Endothelial cell of umbilical vein (primary cell): ENCODE measurements around the gene BRWD1. TPM values are rescaled to one million over a fixed set of nuclear protein-coding genes. Genes with fewer than 3 reads are reported as not detected.

Experiments used
- BruUV-seq: library from RNA; stranded (reverse); fragments of 400-500 nt; replicated peaks from 2 replicates; lab custom pipeline; 2021; lab: Mats Ljungman, UMichigan
- CTCF ChIA-PET: fragments of 300-600, 350-600 bp; sonication (Branson Sonifier 250); formaldehyde crosslinking; loops from one replicate; lab custom pipeline; 2021; ENCODE audit warnings: antibody characterized with exemption, inconsistent platforms; lab: Charles Lee
- POLR2A ChIA-PET: fragments of 300-600, 350-600 bp; sonication (Branson Sonifier 250); formaldehyde crosslinking; loops from one replicate; lab custom pipeline; 2021; ENCODE audit warnings: antibody characterized with exemption, inconsistent platforms; lab: Charles Lee
- DNase-seq: peaks from one replicate; pipeline ENCODE4 v3.0.0-alpha.2; 2011; ENCODE audit warnings: low read depth, low spot score
- FAIRE-seq: peaks from 2 replicates; lab custom pipeline; 2011; peaks lifted over from hg19 to GRCh38; lab: Jason Lieb, UNC
- H2AFZ ChIP-seq: 2 replicates; pipeline ENCODE4 v1.6.0; 2012; ENCODE audit warnings: low read depth, low read length, control low read depth, inconsistent platforms
- H3K27ac ChIP-seq: 2 replicates; pipeline ENCODE4 v1.5.1; 2011; ENCODE audit warnings: low read depth, mild to moderate bottlenecking, control low read depth, low read length, moderate library complexity; ENCODE audit not compliant: insufficient read depth
- H3K27me3 ChIP-seq, 2 experiments: 2 replicates each; pipeline versions ENCODE4 v1.6.0 to v1.6.1; 2011; ENCODE audit warnings: low read length in 2 of 2, mixed read lengths in 1 of 2; ENCODE audit not compliant: control insufficient read depth in 2 of 2, insufficient read depth in 2 of 2
- H3K36me3 ChIP-seq, 2 experiments: 2 replicates in 1 of 2; 3 replicates in 1 of 2; pipeline ENCODE4 v1.5.1; 2011; ENCODE audit warnings: low read length in 2 of 2, mild to moderate bottlenecking in 1 of 2, moderate library complexity in 1 of 2; ENCODE audit not compliant: control insufficient read depth in 2 of 2, insufficient read depth in 2 of 2; ENCODE audit errors: extremely low read depth in 1 of 2
- H3K4me1 ChIP-seq: 3 replicates; pipeline ENCODE4 v1.5.1; 2011; ENCODE audit warnings: mild to moderate bottlenecking, low read length; ENCODE audit not compliant: control insufficient read depth, insufficient read depth; ENCODE audit errors: extremely low read depth
- H3K4me2 ChIP-seq: 2 replicates; pipeline ENCODE4 v1.6.1; 2011; ENCODE audit warnings: low read length, control low read depth, mixed read lengths; ENCODE audit not compliant: insufficient read depth
- H3K4me3 ChIP-seq, 3 experiments: fragments of 200-600 bp in 1 of 3; sonication (generic), shearing (Covaris generic) in 1 of 3; replicated peaks in 1 of 3; 2 replicates each; pipeline ENCODE4 v1.5.1; 2011 to 2016; ENCODE audit warnings: control low read depth in 3 of 3, low read length in 3 of 3, mild to moderate bottlenecking in 2 of 3, inconsistent platforms in 1 of 3, low read depth in 1 of 3, moderate library complexity in 1 of 3; ENCODE audit not compliant: insufficient read depth in 1 of 3
- H3K79me2 ChIP-seq: 2 replicates; pipeline ENCODE4 v1.6.0; 2012; ENCODE audit warnings: low read length, inconsistent platforms; ENCODE audit not compliant: control insufficient read depth, insufficient read depth
- H3K9ac ChIP-seq: replicated peaks from 2 replicates; pipeline ENCODE3; 2011; ENCODE audit warnings: low read length, control low read depth; ENCODE audit not compliant: insufficient read depth; ENCODE audit errors: extremely low read depth
- H3K9me1 ChIP-seq: replicated peaks from 3 replicates; pipeline ENCODE4 v1.6.0; 2011; ENCODE audit warnings: mild to moderate bottlenecking, low read length; ENCODE audit not compliant: control insufficient read depth, insufficient read depth; ENCODE audit errors: extremely low read depth
- H3K9me3 ChIP-seq: replicated peaks from 2 replicates; pipeline ENCODE4 v1.5.1; 2012; ENCODE audit warnings: low read length, inconsistent platforms; ENCODE audit not compliant: control insufficient read depth, insufficient read depth
- H4K20me1 ChIP-seq: replicated peaks from 2 replicates; pipeline ENCODE3; 2011; ENCODE audit warnings: mild to moderate bottlenecking, low read length; ENCODE audit not compliant: control insufficient read depth, insufficient read depth; ENCODE audit errors: extremely low read depth
- CTCF ChIP-seq, 2 donors: IDR thresholded peaks; 1 replicate in 1 of 2; 2 replicates in 1 of 2; pipeline ENCODE4 v1.5.1; 2011; ENCODE audit warnings: low read length in 2 of 2, mild to moderate bottlenecking in 2 of 2, moderate library complexity in 2 of 2, control low read depth in 1 of 2, inconsistent platforms in 1 of 2, low read depth in 1 of 2; ENCODE audit not compliant: insufficient read depth in 1 of 2; ENCODE audit errors: extremely low read depth in 1 of 2
- EZH2 ChIP-seq: IDR thresholded peaks from 2 replicates; pipeline ENCODE4 v1.6.1; 2012; ENCODE audit warnings: borderline replicate concordance, low read depth, mild to moderate bottlenecking, moderate library complexity, low read length, inconsistent platforms; ENCODE audit not compliant: severe bottlenecking
- FOS ChIP-seq: IDR thresholded peaks from 2 replicates; pipeline ENCODE4 v1.6.1; 2011; ENCODE audit warnings: mild to moderate bottlenecking, low read length, moderate library complexity, borderline replicate concordance; ENCODE audit not compliant: insufficient read depth
- GATA2 ChIP-seq: IDR thresholded peaks from 2 replicates; pipeline ENCODE4 v1.7.0; 2011; ENCODE audit warnings: low read depth, mild to moderate bottlenecking, moderate library complexity, mixed read lengths, low read length; ENCODE audit not compliant: insufficient read length, insufficient read depth
- JUN ChIP-seq: IDR thresholded peaks from 2 replicates; pipeline ENCODE4 v1.6.1; 2011; ENCODE audit warnings: borderline replicate concordance, low read depth; ENCODE audit not compliant: insufficient read length, insufficient read depth
- MAX ChIP-seq: IDR thresholded peaks from 2 replicates; pipeline ENCODE4 v1.6.1; 2011; ENCODE audit not compliant: insufficient read depth, insufficient read length
- MYC ChIP-seq: IDR thresholded peaks from one replicate; pipeline ENCODE4 v1.6.1; 2011; ENCODE audit warnings: mild to moderate bottlenecking, low read depth, low read length
- POLR2A ChIP-seq: IDR thresholded peaks from 2 replicates; pipeline ENCODE4 v1.6.1; 2012; ENCODE audit warnings: low read depth, mild to moderate bottlenecking, control low read depth, low read length
- POLR2AphosphoS5 ChIP-seq: IDR thresholded peaks from 2 replicates; pipeline ENCODE4 v1.6.1; 2012; ENCODE audit warnings: low read depth, mild to moderate bottlenecking, control low read depth, low read length, moderate library complexity; ENCODE audit not compliant: insufficient read depth
- dilution Hi-C: fragments of 300-500 bp; cut with MboI; formaldehyde crosslinking; loops from one replicate; pipeline ENCODE4 v1.15.0; 2019; ENCODE audit warnings: low sequenced_read_pairs; ENCODE audit not compliant: extremely low pct_ligation_motif_present
- intact Hi-C: fragments of 100-400 bp; cut with micrococcal nuclease; formaldehyde crosslinking; loops from one replicate; pipeline ENCODE4 v1.10.0; 2022
- polyA plus RNA-seq, 4 experiments: library from polyadenylated mRNA; depleted of rRNA in 3 of 4; stranded (reverse) in 3 of 4; unstranded in 1 of 4; fragments of >200 nt; gene quantifications; 2 replicates each; pipeline versions ENCODE4 v1.2.1 to v1.2.3, GENCODE V29; 2011 to 2012; ENCODE audit warnings: missing spikeins in 1 of 4
- total RNA-seq: library from RNA; stranded (reverse); gene quantifications from 2 replicates; pipeline ENCODE4 v1.2.3, GENCODE V29; 2021

Gene BRWD1
- total and polyA plus RNA-seq, 2 donors (not counting 3 experiments of a cell fraction or from before 2014, with no cell fraction given): 6.1 to 33.2 TPM

GRCh38 chr21:39334611-39335010 lies 21.2 kb upstream of the BRWD1 start:
- no peaks in the 10 kb centered on the region for H3K36me3 ChIP-seq
- no peaks in the 10 kb centered on the region for H4K20me1 ChIP-seq
- no peak overlapping the region for H3K27ac ChIP-seq
- H3K27me3 ChIP-seq: peaks cover 0 to 2% of the 10 kb centered on the region in 2 experiments
- no peak overlapping the region for H3K4me2 ChIP-seq
- no peaks in the 10 kb centered on the region for H3K9me1 ChIP-seq
- no TSS peak for BruUV-seq
- no peak for DNase-seq
- no peaks in the 10 kb centered on the region for H3K4me1 ChIP-seq
- ChIA-PET CTCF (no interaction called here), POLR2A (no interaction called here)
- dilution Hi-C loops: no loop called here
- TF ChIP-seq CTCF (IDR thresholded peaks at IDR 0.05; ENCODE audit: extremely low read depth in 1 of 2, insufficient read depth in 1 of 2, low read depth in 1 of 2, low read length in 2 of 2) (no peak), FOS (no peak), POLR2A (no peak), MYC (no peak), EZH2 (no peak), GATA2 (no peak), POLR2AphosphoS5 (no peak), JUN (no peak), MAX (no peak)
- no peak for FAIRE-seq
- no peak overlapping the region for H3K9ac ChIP-seq
- no peak overlapping the region for H2AFZ ChIP-seq
- intact Hi-C loops: no loop called here
- no peak overlapping the region for H3K4me3 ChIP-seq
- H3K9me3 ChIP-seq: no peaks in the 10 kb centered on the region
- no peaks in the 10 kb centered on the region for H3K79me2 ChIP-seq
